C4-2B (cell line): Measurements from ENCODE around the gene BAZ1B.
"Not testable (repeated sequence)": the region's sequence is repeated elsewhere in the genome, so short reads cannot be mapped to it uniquely, and the experiment has no call there.

Experiments used
- H3K27ac ChIP-seq: fragments of 450-650 bp; 2 replicates; pipeline ENCODE4 v1.5.1; 2017
- CTCF ChIP-seq: fragments of 450-650 bp; conservative IDR thresholded peaks from 2 replicates; pipeline ENCODE4 v1.5.1; 2017; ENCODE audit warnings: mild to moderate bottlenecking
- ZFX ChIP-seq: fragments of 450-650 bp; IDR thresholded peaks from 2 replicates; pipeline ENCODE4 v1.6.1; 2017

BAZ1B gene

GRCh38 chr7:73533742-73534141 lies 11.6 kb upstream of the BAZ1B start:
- no peak overlapping the region for H3K27ac ChIP-seq
- TF ChIP-seq ZFX, result no peak
- TF ChIP-seq CTCF, result no peak

GRCh38 chr7:73532224-73532623 lies 10.1 kb upstream of the BAZ1B start:
- no peak overlapping the region for H3K27ac ChIP-seq
- TF ChIP-seq CTCF (no peak), ZFX (no peak)

GRCh38 chr7:73530800-73531199 lies 8.7 kb upstream of the BAZ1B start:
- no peak overlapping the region for H3K27ac ChIP-seq
- TF ChIP-seq ZFX, result no peak
- TF ChIP-seq CTCF, result no peak

GRCh38 chr7:73526896-73527821 lies 5.1 kb upstream of the BAZ1B start:
- no peak overlapping the region for H3K27ac ChIP-seq
- no peak for TF ChIP-seq ZFX
- no peak for TF ChIP-seq CTCF

- not testable (repeated sequence) for H3K27ac ChIP-seq
Measured at GRCh38 chr7:73526158-73526494, 4.0 kb upstream of the BAZ1B start.

- peak overlapping the region; percentile 92 for H3K27ac ChIP-seq
- TF ChIP-seq ZFX (peak; percentile 100), CTCF (no peak)
Measured at GRCh38 chr7:73521636-73522104, 423 bp downstream of the BAZ1B start.

- TF ChIP-seq ZFX (no peak), CTCF (no peak)
- H3K27ac ChIP-seq, result peak overlapping the region; percentile 92
Measured at GRCh38 chr7:73520673-73521635, 1.1 kb downstream of the BAZ1B start.
